ENCODE results near the gene NT5C1A. TPM values are rescaled to one million over a fixed set of nuclear protein-coding genes. Genes with fewer than 3 reads are reported as not detected.

The NT5C1A gene
- total and polyA plus RNA-seq, 8 donors, result 0.07 to 4.5 (median 1.2) TPM

- no peaks in the 10 kb centered on the region for H3K27me3 ChIP-seq
- ATAC-seq (no peak), FAIRE-seq (no peak), DNase-seq (no peak)
- WGBS, 2 donors, result 45 to 76% methylated on average over 1 of the region's 1 CpG
- intact Hi-C loops (cut with DNase I), result no loop called here
- TF ChIP-seq CTCF (IDR thresholded peaks at IDR 0.05), result no peak
- no peaks in the 10 kb centered on the region for H3K36me3 ChIP-seq
- no peak overlapping the region for H3K27ac ChIP-seq
- H3K9me3 ChIP-seq, result no peaks in the 10 kb centered on the region
- no peaks in the 10 kb centered on the region for H3K4me1 ChIP-seq
- no peak overlapping the region for H3K4me3 ChIP-seq
Measured at GRCh38 chr1:39670689-39671088, 1.2 kb downstream of the NT5C1A start.

GRCh38 chr1:39668894-39669293 is 3.0 kb downstream of the NT5C1A start:
- no peak for TF ChIP-seq CTCF (IDR thresholded peaks at IDR 0.05)
- intact Hi-C loops (cut with DNase I), result no loop called here
- Histone ChIP-seq H3K9me3 (no peaks in the 10 kb centered on the region), H3K36me3 (no peaks in the 10 kb centered on the region), H3K4me1 (no peaks in the 10 kb centered on the region), H3K27ac (no peak overlapping the region), H3K27me3 (no peaks in the 10 kb centered on the region), H3K4me3 (no peak overlapping the region)
- no peak for ATAC-seq
- DNase-seq, result peak in 1 of 6 donors; percentile 13
- 91 to 92% methylated on average over 3 of the region's 3 CpGs for WGBS, 2 donors
- FAIRE-seq, result no peak

GRCh38 chr1:39668111-39668510 is 3.8 kb downstream of the NT5C1A start:
- Histone ChIP-seq H3K36me3 (no peaks in the 10 kb centered on the region), H3K27ac (no peak overlapping the region), H3K4me3 (no peak overlapping the region), H3K27me3 (no peaks in the 10 kb centered on the region), H3K9me3 (no peaks in the 10 kb centered on the region), H3K4me1 (no peaks in the 10 kb centered on the region)
- intact Hi-C loops (cut with DNase I), result no loop called here
- DNase-seq, result peak in 1 of 6 donors; percentile 24
- WGBS, 2 donors, result 84 to 94% methylated on average over 3 of the region's 3 CpGs
- TF ChIP-seq CTCF (IDR thresholded peaks at IDR 0.05), result no peak
- ATAC-seq, result no peak
- no peak for FAIRE-seq

GRCh38 chr1:39666772-39667171 is 5.1 kb downstream of the NT5C1A start:
- intact Hi-C loops (cut with DNase I), result no loop called here
- WGBS, 2 donors, result 86 to 90% methylated on average over 3 of the region's 3 CpGs
- DNase-seq (no peak), ATAC-seq (no peak), FAIRE-seq (no peak)
- Histone ChIP-seq H3K27ac (no peak overlapping the region), H3K36me3 (no peaks in the 10 kb centered on the region), H3K27me3 (no peaks in the 10 kb centered on the region), H3K9me3 (no peaks in the 10 kb centered on the region), H3K4me3 (no peak overlapping the region), H3K4me1 (no peaks in the 10 kb centered on the region)
- no peak for TF ChIP-seq CTCF (IDR thresholded peaks at IDR 0.05)

- Histone ChIP-seq H3K36me3 (no peaks in the 10 kb centered on the region), H3K4me3 (no peak overlapping the region), H3K27me3 (no peaks in the 10 kb centered on the region), H3K27ac (no peak overlapping the region), H3K4me1 (no peaks in the 10 kb centered on the region), H3K9me3 (no peaks in the 10 kb centered on the region)
- DNase-seq (no peak), FAIRE-seq (no peak), ATAC-seq (no peak)
- intact Hi-C loops (cut with DNase I), result loop anchor here in 1 of 3 donors (5.0 kb wide), 1 partner anchor 51 kb away; no protein-coding TSS in a partner anchor
- 78 to 87% methylated on average over 8 of the region's 8 CpGs for WGBS, 2 donors
- no peak for TF ChIP-seq CTCF (IDR thresholded peaks at IDR 0.05)
Measured at GRCh38 chr1:39663559-39663958, 8.3 kb downstream of the NT5C1A start.
